H1 (cell line): ENCODE results near the gene TCF4. TPM values are rescaled to one million over a fixed set of nuclear protein-coding genes. Genes with fewer than 3 reads are reported as not detected.

Source experiments
- CBX8 ChIP-seq: fragments of 300-800, 300-1000 bp; sonication (generic); IDR thresholded peaks from 2 replicates; pipeline ENCODE4 v1.7.1; 2016; ENCODE audit warnings: low read depth, low read length, borderline replicate concordance
- POLR2A ChIP-seq, 2 experiments: IDR thresholded peaks; 1 replicate in 1 of 2; 2 replicates in 1 of 2; pipeline ENCODE4 v1.6.1; 2011; ENCODE audit warnings: low read depth in 2 of 2, low read length in 2 of 2, mild to moderate bottlenecking in 2 of 2; ENCODE audit errors: control extremely low read depth in 1 of 2
- SIX5 ChIP-seq: IDR thresholded peaks from 2 replicates; pipeline ENCODE4 v1.6.1; 2011; ENCODE audit warnings: mild to moderate bottlenecking, low read depth, low read length
- TEAD4 ChIP-seq: IDR thresholded peaks from 2 replicates; pipeline ENCODE4 v1.6.1; 2012; ENCODE audit warnings: low read depth, low read length, inconsistent platforms, mixed read lengths
- ZNF274 ChIP-seq: IDR thresholded peaks from 2 replicates; pipeline ENCODE4 v1.7.0; 2012; ENCODE audit warnings: low read length, borderline replicate concordance; ENCODE audit errors: extremely low read depth
- polyA plus RNA-seq, 7 experiments: library from polyadenylated mRNA; depleted of rRNA in 3 of 7; stranded (reverse) in 5 of 7; unstranded in 2 of 7; fragments of >200 nt in 5 of 7; fragments of 200-250 nt in 2 of 7; gene quantifications; 1 replicate in 5 of 7; 2 replicates in 1 of 7; 4 replicates in 1 of 7; pipeline versions ENCODE4 v1.2.1 to v1.2.3, GENCODE V29; 2011 to 2013; ENCODE audit warnings: missing spikeins in 2 of 7, mixed read lengths in 2 of 7
- total RNA-seq: library from RNA; stranded (reverse); fragmentation: NEBNext Ultra II Directional; extraction: Animal tissue kit (Norgen Biotek cat#: 25700); gene quantifications from 2 replicates; pipeline ENCODE4 v1.2.1, GENCODE V29; 2021
- TF ChIP-seq, protein P1 (sequence below): IDR thresholded peaks from 2 replicates; pipeline ENCODE4 v1.6.1; 2012; ENCODE audit warnings: low read length, inconsistent platforms

Gene TCF4
- total and polyA plus RNA-seq, 2 of the 8 experiments (the other 6 are each of a cell fraction or from before 2014, with no cell fraction given), result 59.3 to 118 TPM

DNA sequence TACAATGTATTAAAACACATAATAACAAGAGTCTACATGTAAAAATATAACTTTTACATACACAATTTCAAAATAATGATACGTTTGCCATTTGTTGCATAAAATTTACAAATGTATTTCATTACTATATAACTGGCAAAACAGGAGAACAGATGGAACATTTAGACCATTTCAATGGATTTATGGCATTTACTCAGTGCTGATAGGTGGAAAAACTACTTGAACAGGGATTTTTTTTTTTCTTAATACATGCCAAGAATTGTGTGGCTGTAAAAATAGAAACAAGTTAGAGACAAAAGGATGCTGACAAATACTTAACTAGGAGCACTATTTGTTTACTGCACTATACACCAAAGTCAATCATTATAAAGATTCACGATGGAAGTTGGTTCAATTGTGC, 361.9 kb downstream of the TCF4 start (continued):
- no peak for TF ChIP-seq ZNF274
- TF ChIP-seq CBX8, result no peak
- TF ChIP-seq POLR2A (IDR thresholded peaks at IDR 0.05; ENCODE audit: control extremely low read depth in 1 of 2, low read depth in 2 of 2, low read length in 2 of 2), result no peak
- TF ChIP-seq, protein P1, sequence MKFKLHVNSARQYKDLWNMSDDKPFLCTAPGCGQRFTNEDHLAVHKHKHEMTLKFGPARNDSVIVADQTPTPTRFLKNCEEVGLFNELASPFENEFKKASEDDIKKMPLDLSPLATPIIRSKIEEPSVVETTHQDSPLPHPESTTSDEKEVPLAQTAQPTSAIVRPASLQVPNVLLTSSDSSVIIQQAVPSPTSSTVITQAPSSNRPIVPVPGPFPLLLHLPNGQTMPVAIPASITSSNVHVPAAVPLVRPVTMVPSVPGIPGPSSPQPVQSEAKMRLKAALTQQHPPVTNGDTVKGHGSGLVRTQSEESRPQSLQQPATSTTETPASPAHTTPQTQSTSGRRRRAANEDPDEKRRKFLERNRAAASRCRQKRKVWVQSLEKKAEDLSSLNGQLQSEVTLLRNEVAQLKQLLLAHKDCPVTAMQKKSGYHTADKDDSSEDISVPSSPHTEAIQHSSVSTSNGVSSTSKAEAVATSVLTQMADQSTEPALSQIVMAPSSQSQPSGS, result no peak
- no peak for TF ChIP-seq SIX5
- no peak for TF ChIP-seq TEAD4
